GM12878 (cell line): Measurements from ENCODE around the gene PDZD11. TPM values are rescaled to one million over a fixed set of nuclear protein-coding genes. Genes with fewer than 3 reads are reported as not detected.

Source experiments
- ATAC-seq: fragments of 200-7000 bp; cut with Tn5 transposase; 3 replicates; pipeline ENCODE4 v1.9.1; 2020; ENCODE audit warnings: mild to moderate bottlenecking, moderate library complexity
- BruUV-seq: library from RNA; stranded (reverse); fragments of 400-500 nt; replicated peaks from 2 replicates; lab custom pipeline; 2021; lab: Mats Ljungman, UMichigan
- CTCF ChIA-PET: fragments of 300-600 bp; sonication (Branson Sonifier 250); formaldehyde crosslinking; extraction: SDS; loops from one replicate; lab custom pipeline; 2021; ENCODE audit warnings: inconsistent platforms; lab: Yijun Ruan, JAX
- POLR2A ChIA-PET: fragments of 350-600 bp; formaldehyde crosslinking; extraction: SDS; loops from one replicate; lab custom pipeline; 2021; ENCODE audit warnings: inconsistent platforms; lab: Charles Lee
- RAD21 ChIA-PET: fragments of 300-600 bp; sonication (Branson Sonifier 250); formaldehyde crosslinking; loops from one replicate; lab custom pipeline; 2023; ENCODE audit warnings: antibody characterized with exemption; ENCODE audit not compliant: unreplicated experiment; lab: Charles Lee
- SMC1A ChIA-PET: fragments of 300-600 bp; sonication (Branson Sonifier 250); formaldehyde crosslinking; loops from one replicate; lab custom pipeline; 2023; ENCODE audit not compliant: unreplicated experiment, uncharacterized antibody; lab: Charles Lee
- DNase-seq: peaks from one replicate; pipeline ENCODE4 v3.0.0-alpha.2; 2011; ENCODE audit warnings: low read depth, low spot score
- FAIRE-seq: peaks from 3 replicates; lab custom pipeline; 2011; peaks lifted over from hg19 to GRCh38; lab: Jason Lieb, UNC
- H2AFZ ChIP-seq: 2 replicates; pipeline ENCODE4 v1.6.0; 2011; ENCODE audit warnings: low read depth, low read length, control low read depth; ENCODE audit not compliant: control insufficient read depth
- H3K27ac ChIP-seq: 2 replicates; pipeline ENCODE4 v1.5.1; 2011; ENCODE audit warnings: control low read depth; ENCODE audit not compliant: control insufficient read depth, insufficient read depth
- H3K27me3 ChIP-seq, 2 experiments: replicated peaks in 1 of 2; 2 replicates each; pipeline versions ENCODE4 v1.6.0 to v1.6.1; 2011; ENCODE audit warnings: low read length in 1 of 2; ENCODE audit not compliant: control insufficient read depth in 2 of 2, insufficient read depth in 2 of 2
- H3K36me3 ChIP-seq, 2 experiments: 2 replicates each; pipeline ENCODE4 v1.5.1; 2011; ENCODE audit warnings: low read length in 1 of 2; ENCODE audit not compliant: control insufficient read depth in 2 of 2, insufficient read depth in 2 of 2
- H3K4me1 ChIP-seq: 2 replicates; pipeline ENCODE4 v1.6.1; 2011; ENCODE audit warnings: mild to moderate bottlenecking, low read length, moderate library complexity, mixed read lengths; ENCODE audit not compliant: control insufficient read depth, insufficient read depth
- H3K4me2 ChIP-seq: 2 replicates; pipeline ENCODE4 v1.6.0; 2011; ENCODE audit warnings: control low read depth; ENCODE audit not compliant: control insufficient read depth, insufficient read depth
- H3K4me3 ChIP-seq: fragments of 200-600 bp; sonication (generic); 2 replicates; pipeline ENCODE4 v1.5.1; 2016
- H3K79me2 ChIP-seq: 2 replicates; pipeline ENCODE4 v1.6.0; 2011; ENCODE audit warnings: low read length; ENCODE audit not compliant: control insufficient read depth, insufficient read depth
- H3K9ac ChIP-seq: 2 replicates; pipeline ENCODE4 v1.8.0; 2011; ENCODE audit warnings: low read length, control low read depth, mixed read lengths; ENCODE audit not compliant: control insufficient read depth, insufficient read depth
- H3K9me3 ChIP-seq: replicated peaks from 3 replicates; pipeline ENCODE4 v1.5.1; 2011; ENCODE audit warnings: mild to moderate bottlenecking, low read length; ENCODE audit not compliant: control insufficient read depth, insufficient read depth
- H4K20me1 ChIP-seq: 2 replicates; pipeline ENCODE4 v1.6.0; 2011; ENCODE audit not compliant: control insufficient read depth, insufficient read depth
- CHD2 ChIP-seq: IDR thresholded peaks from 2 replicates; pipeline ENCODE4 v1.6.1; 2011; ENCODE audit warnings: low read depth, low read length, improper control_type of control experiment, borderline replicate concordance
- MEF2A ChIP-seq: IDR thresholded peaks from 2 replicates; pipeline ENCODE4 v1.6.1; 2011; ENCODE audit warnings: low read depth, mild to moderate bottlenecking, low read length, moderate library complexity; ENCODE audit not compliant: insufficient read depth
- NFXL1 ChIP-seq: fragments of 450-650 bp; IDR thresholded peaks from 2 replicates; pipeline ENCODE4 v1.6.1; 2017; ENCODE audit warnings: antibody characterized with exemption, mild to moderate bottlenecking, borderline replicate concordance
- NR2C1 ChIP-seq: fragments of 450-650 bp; IDR thresholded peaks from 2 replicates; pipeline ENCODE4 v1.6.1; 2017; ENCODE audit warnings: antibody characterized with exemption, mild to moderate bottlenecking, moderate library complexity
- WGBS: methylation state at CpG from one replicate; pipeline ENCODE4 v1.1.6; 2016; ENCODE audit warnings: low lambda C conversion rate; ENCODE audit not compliant: insufficient replicate concordance, insufficient coverage; ENCODE audit errors: missing lambda C conversion rate; 5-methylcytosine and 5-hydroxymethylcytosine counted together
- in situ Hi-C: fragments of 300-500 bp; cut with MboI; formaldehyde crosslinking; loops from 9 replicates; pipeline ENCODE4 v1.14.3; 2018; ENCODE audit warnings: mixed read lengths
- intact Hi-C: fragments of 100-400 bp; cut with micrococcal nuclease; formaldehyde crosslinking; loops from one replicate; pipeline ENCODE4 v1.14.2; 2022; ENCODE audit not compliant: unreplicated experiment
- polyA plus RNA-seq, 11 experiments: library from polyadenylated mRNA; depleted of rRNA in 4 of 11; unstranded in 6 of 11; stranded (reverse) in 5 of 11; fragments of >200 nt; fragmentation: Nextera tagmentation in 4 of 11; fragmentation: Illumina TruSeq in 1 of 11; extraction: Ambion mirVana in 4 of 11; extraction: Trizol in 1 of 11; gene quantifications; 1 replicate in 1 of 11; 2 replicates in 10 of 11; pipeline versions ENCODE4 v1.2.1 to v1.2.3, GENCODE V29; 2011 to 2016; ENCODE audit warnings: inconsistent platforms in 2 of 11, missing spikeins in 2 of 11, low read depth in 1 of 11
- total RNA-seq, 4 experiments: library from RNA; depleted of rRNA in 3 of 4; stranded (reverse); fragments of >200 nt in 3 of 4; fragmentation: Illumina TruSeq in 1 of 4; extraction: Trizol in 1 of 4; gene quantifications; 2 replicates each; pipeline versions ENCODE4 v1.2.1 to v1.2.3, GENCODE V29; 2013 to 2021
- TF ChIP-seq, protein P1 (sequence below): fragments of 450-650 bp; IDR thresholded peaks from 2 replicates; pipeline ENCODE4 v1.6.1; 2017; ENCODE audit warnings: mild to moderate bottlenecking, low read depth, inconsistent platforms; ENCODE audit not compliant: poor library complexity, severe bottlenecking
- TF ChIP-seq, protein P2 (sequence below): IDR thresholded peaks from 2 replicates; pipeline ENCODE4 v1.6.1; 2011; ENCODE audit warnings: borderline replicate concordance, low read depth, mild to moderate bottlenecking, moderate library complexity, mixed read lengths, low read length; ENCODE audit not compliant: insufficient read depth; ENCODE audit errors: extremely low read length

The PDZD11 gene
- total and polyA plus RNA-seq, 10 of the 15 experiments (the other 5 are each of a cell fraction or from before 2014, with no cell fraction given) = 28.4 to 123 (median 55.0) TPM

DNA sequence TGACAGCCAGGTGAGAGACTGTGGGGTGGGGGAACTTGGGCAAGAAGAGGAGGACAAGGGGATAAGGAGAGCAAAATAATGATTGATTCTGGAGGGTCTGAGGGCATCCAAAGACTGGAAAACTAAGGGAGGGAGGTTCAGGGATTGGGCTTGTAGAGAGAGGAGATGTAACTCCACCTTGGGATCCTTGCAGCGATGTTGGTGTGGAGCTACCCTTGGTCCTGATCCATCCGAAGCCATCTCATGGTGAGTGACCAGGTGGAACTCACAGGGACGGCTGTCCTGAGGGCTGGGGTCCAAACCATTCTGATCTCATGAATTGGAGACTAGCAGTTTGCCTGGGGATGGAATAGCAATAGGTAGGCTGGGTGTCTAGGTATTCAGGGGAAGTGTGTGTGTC lies 9.2 kb downstream of the PDZD11 start:
- Histone ChIP-seq H3K4me3 (no peak overlapping the region), H3K4me2 (no peak overlapping the region), H3K79me2 (no peaks in the 10 kb centered on the region), H3K36me3 (no peaks in the 10 kb centered on the region), H3K27ac (no peak overlapping the region), H4K20me1 (no peaks in the 10 kb centered on the region), H2AFZ (no peak overlapping the region), H3K27me3 (no peaks in the 10 kb centered on the region), H3K9ac (no peak overlapping the region), H3K4me1 (no peaks in the 10 kb centered on the region), H3K9me3 (no peaks in the 10 kb centered on the region)
- no peak for TF ChIP-seq NR2C1
- TF ChIP-seq, protein P1, sequence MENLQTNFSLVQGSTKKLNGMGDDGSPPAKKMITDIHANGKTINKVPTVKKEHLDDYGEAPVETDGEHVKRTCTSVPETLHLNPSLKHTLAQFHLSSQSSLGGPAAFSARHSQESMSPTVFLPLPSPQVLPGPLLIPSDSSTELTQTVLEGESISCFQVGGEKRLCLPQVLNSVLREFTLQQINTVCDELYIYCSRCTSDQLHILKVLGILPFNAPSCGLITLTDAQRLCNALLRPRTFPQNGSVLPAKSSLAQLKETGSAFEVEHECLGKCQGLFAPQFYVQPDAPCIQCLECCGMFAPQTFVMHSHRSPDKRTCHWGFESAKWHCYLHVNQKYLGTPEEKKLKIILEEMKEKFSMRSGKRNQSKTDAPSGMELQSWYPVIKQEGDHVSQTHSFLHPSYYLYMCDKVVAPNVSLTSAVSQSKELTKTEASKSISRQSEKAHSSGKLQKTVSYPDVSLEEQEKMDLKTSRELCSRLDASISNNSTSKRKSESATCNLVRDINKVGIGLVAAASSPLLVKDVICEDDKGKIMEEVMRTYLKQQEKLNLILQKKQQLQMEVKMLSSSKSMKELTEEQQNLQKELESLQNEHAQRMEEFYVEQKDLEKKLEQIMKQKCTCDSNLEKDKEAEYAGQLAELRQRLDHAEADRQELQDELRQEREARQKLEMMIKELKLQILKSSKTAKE = no peak
- no peak for TF ChIP-seq NFXL1
- TF ChIP-seq, protein P2, sequence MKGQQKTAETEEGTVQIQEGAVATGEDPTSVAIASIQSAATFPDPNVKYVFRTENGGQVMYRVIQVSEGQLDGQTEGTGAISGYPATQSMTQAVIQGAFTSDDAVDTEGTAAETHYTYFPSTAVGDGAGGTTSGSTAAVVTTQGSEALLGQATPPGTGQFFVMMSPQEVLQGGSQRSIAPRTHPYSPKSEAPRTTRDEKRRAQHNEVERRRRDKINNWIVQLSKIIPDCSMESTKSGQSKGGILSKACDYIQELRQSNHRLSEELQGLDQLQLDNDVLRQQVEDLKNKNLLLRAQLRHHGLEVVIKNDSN = no peak
- TF ChIP-seq MEF2A = no peak
- no peak for TF ChIP-seq CHD2
- ChIA-PET RAD21 (no interaction called here), CTCF (no interaction called here), SMC1A (no interaction called here), POLR2A (no interaction called here)
- BruUV-seq = no TSS peak
- in situ Hi-C loops = no loop called here
- DNase-seq (no peak), FAIRE-seq (no peak), ATAC-seq (no peak)
- intact Hi-C loops = no loop called here
- WGBS = 64% methylated on average over 3 of the region's 3 CpGs
